Activated CD4-positive, alpha-beta T cell treated with anti-CD3 and anti-CD28 coated beads for 24 hours (primary cell): ENCODE results near the gene NRG3.
"Not testable (repeated sequence)": the region's sequence is repeated elsewhere in the genome, so short reads cannot be mapped to it uniquely, and the experiment has no call there.

Source experiments
- DNase-seq, 2 donors: peaks; one replicate each; pipeline ENCODE4 v3.0.0-alpha.2; 2020; ENCODE audit warnings: low read depth in 2 of 2

NRG3 gene

DNA sequence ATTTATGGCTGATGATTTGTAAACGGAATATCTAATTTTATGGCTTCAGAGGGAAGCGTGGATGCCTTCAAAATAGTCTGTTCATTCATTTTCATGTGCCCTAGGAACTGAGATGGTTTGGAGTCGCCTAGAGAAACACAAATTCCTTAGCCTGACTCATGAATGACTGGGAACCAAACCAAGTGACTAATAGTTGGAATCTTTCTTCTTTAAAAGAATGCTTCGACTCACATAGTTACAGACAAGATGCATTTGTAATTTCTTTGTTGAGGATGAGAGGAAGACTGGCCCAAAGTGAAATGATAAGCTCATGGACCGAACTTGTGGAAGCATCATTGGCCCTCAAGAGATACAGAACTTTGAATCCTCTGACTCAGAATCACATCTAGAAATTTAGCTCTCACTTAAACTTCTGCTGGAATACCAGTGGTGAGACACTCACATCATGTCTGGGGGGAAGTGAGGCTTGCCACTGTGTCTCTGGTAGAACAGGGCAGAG lies 1107.2 kb downstream of the NRG3 start:
- DNase-seq = no peak

DNA sequence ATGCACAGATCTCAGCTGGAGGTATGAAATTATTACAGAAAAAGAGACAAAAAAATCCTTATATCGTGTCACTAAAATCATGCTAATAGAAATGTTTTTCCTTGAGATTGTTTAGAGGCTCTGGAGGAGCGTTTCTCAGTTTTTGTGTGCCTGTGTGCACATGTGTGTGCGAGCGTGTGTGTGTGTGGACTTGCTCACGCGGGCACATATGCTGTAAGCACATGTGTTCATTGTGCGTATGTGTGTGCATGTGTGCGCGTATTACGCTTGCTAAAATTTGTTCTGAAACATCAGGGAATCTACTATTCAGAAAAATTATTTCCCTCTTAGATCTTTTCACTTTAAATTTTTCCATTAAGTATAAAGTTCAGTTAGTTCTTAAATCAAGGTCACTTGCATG lies 1111.2 kb downstream of the NRG3 start:
- DNase-seq = no peak

- DNase-seq = not testable (repeated sequence)
Measured at GRCh38 chr10:83006479-83006878, 1131.5 kb downstream of the NRG3 start.

DNA sequence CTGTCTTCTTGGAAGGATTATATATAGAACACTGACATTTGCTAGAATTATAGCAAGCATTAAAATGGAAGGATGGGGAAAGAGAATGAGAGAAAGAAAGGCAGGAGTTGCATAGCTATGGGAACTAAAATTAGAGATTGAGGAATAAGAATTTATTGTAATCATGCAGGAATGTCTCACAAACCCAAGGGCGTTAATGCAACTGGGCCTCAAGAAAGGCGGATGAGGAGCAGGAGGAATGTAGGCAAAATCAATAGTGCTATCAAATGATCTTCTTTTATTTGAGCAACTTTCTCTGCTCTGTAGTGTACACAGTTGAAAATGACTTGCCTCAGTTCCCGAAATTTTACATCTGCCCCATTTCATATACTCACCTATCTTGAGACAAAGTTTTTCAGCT lies 1132.5 kb downstream of the NRG3 start:
- no peak for DNase-seq

DNA sequence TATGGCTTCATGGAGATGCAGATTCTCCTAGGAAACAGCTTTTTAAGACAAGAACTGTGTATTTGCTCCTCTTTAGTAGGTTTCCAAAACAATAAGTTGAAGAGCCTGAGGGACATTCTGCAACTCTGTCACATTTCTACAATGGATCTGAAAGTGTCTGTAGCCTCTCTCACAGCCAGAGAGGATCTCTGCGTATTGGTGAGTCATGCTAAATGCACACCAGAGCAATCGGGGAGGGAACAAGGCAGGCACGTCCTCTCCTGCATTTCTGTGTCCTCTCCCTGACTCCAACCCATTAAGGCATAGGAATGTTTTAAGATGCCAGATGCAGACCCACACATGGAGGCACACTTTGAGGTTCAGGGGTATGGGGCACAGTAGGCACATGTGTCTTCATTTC lies 1137.9 kb downstream of the NRG3 start:
- no peak for DNase-seq

DNA sequence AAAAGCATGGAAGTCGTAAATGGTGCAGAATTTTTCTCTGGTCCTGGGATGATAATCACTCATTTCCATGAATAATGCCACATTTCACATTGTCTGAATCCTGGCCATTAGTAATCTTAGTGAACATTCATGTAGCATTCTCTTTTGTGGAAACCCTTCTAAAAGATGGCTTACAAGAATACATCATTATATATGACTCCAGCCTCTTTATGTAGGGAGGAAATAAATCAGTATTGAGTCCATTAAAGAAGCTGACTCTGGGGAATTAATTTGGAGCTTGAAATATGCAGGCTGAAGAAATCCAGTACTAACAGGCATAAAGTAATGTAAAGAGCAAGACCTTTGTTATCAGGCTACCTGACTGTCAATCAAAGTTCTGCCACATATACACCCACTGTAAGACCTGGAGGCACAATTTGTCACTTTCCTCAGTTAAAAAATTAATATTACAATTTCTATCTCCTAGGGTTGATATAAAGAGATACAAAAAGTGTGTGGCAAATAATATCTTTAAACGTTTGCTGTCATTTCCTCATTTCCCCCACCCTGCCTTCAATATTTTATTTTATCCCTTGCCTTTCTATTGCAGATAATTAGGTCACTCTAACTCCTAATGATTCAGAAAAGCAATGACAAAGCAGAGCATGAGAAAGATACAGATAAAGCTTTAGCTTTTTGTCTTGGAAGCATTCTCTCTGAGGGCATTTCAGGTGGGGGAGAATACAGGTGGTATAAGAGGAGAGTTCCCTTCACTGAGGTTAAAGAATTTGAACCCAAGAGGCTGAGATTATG lies 1142.3 kb downstream of the NRG3 start:
- no peak for DNase-seq

DNA sequence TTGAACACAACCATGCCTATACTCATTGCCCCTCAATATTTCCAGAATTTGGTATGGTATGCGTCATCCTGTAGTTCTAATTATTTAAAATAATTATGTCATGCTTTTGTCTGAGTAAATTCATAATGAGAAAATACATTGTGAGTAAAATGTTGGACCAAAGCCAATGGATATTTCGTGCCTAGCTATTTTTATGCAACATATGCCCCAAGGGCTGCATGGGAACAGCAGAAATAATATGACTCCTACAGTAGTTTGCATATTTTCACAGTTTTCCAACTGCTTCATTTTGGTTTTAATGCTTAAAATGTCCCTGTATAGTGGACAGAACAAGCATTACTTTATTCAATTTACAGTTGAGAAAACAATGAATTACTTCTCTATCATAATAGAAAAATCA lies 1148.7 kb downstream of the NRG3 start:
- DNase-seq = no peak
